Transverse colon (tissue), 3 donors: ENCODE measurements around the gene TARDBP.

ENCODE experiments used
- POLR2A ChIP-seq: fragments of 450-650 bp; IDR thresholded peaks from one replicate; pipeline ENCODE4 v1.6.1; 2016; ENCODE audit warnings: antibody characterized with exemption, mild to moderate bottlenecking, moderate library complexity
- TF ChIP-seq, protein P1 (sequence below), 5 experiments: fragments of 200-600 bp in 3 of 5; fragments of 450-650 bp in 2 of 5; sonication (generic) in 3 of 5; IDR thresholded peaks; 1 replicate in 2 of 5; 2 replicates in 3 of 5; pipeline ENCODE4 v1.5.1; 2016 to 2017; ENCODE audit warnings: antibody characterized with exemption in 5 of 5, inconsistent platforms in 3 of 5, mild to moderate bottlenecking in 2 of 5, moderate library complexity in 1 of 5

GRCh38 chr1:11031624-11032262, 19.3 kb downstream of the TARDBP start:
- TF ChIP-seq POLR2A, result no peak
- TF ChIP-seq, protein P1, sequence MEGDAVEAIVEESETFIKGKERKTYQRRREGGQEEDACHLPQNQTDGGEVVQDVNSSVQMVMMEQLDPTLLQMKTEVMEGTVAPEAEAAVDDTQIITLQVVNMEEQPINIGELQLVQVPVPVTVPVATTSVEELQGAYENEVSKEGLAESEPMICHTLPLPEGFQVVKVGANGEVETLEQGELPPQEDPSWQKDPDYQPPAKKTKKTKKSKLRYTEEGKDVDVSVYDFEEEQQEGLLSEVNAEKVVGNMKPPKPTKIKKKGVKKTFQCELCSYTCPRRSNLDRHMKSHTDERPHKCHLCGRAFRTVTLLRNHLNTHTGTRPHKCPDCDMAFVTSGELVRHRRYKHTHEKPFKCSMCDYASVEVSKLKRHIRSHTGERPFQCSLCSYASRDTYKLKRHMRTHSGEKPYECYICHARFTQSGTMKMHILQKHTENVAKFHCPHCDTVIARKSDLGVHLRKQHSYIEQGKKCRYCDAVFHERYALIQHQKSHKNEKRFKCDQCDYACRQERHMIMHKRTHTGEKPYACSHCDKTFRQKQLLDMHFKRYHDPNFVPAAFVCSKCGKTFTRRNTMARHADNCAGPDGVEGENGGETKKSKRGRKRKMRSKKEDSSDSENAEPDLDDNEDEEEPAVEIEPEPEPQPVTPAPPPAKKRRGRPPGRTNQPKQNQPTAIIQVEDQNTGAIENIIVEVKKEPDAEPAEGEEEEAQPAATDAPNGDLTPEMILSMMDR (IDR thresholded peaks at IDR 0.05), result no peak
